Memory B cell (primary cell): ENCODE data around the gene MUC6.

Experiments
- ATAC-seq: fragments of 150-1000 bp; cut with Tn5 transposase; 2 replicates; pipeline ENCODE4 v1.10.0; 2021; ENCODE audit warnings: low read depth, mild to moderate bottlenecking, moderate library complexity
- DNase-seq, 2 donors: peaks; one replicate each; pipeline ENCODE4 v3.0.0; 2022; ENCODE audit warnings: low spot score in 2 of 2
- H3K27ac Mint-ChIP-seq: one replicate; pipeline ENCODE4 v1.8.0; 2022; ENCODE audit warnings: mild to moderate bottlenecking, moderate library complexity, mixed read lengths
- H3K27me3 Mint-ChIP-seq: one replicate; pipeline ENCODE4 v1.8.0; 2022; ENCODE audit warnings: mixed read lengths
- H3K36me3 Mint-ChIP-seq: one replicate; pipeline ENCODE4 v1.8.0; 2022; ENCODE audit warnings: mild to moderate bottlenecking, mixed read lengths
- H3K4me1 Mint-ChIP-seq: one replicate; pipeline ENCODE4 v1.8.0; 2022; ENCODE audit warnings: mixed read lengths
- H3K4me3 Mint-ChIP-seq: one replicate; pipeline ENCODE4 v1.8.0; 2022; ENCODE audit warnings: mild to moderate bottlenecking, moderate library complexity, mixed read lengths
- H3K9me3 Mint-ChIP-seq: one replicate; pipeline ENCODE4 v1.8.0; 2022; ENCODE audit warnings: mixed read lengths

Gene MUC6, protein sequence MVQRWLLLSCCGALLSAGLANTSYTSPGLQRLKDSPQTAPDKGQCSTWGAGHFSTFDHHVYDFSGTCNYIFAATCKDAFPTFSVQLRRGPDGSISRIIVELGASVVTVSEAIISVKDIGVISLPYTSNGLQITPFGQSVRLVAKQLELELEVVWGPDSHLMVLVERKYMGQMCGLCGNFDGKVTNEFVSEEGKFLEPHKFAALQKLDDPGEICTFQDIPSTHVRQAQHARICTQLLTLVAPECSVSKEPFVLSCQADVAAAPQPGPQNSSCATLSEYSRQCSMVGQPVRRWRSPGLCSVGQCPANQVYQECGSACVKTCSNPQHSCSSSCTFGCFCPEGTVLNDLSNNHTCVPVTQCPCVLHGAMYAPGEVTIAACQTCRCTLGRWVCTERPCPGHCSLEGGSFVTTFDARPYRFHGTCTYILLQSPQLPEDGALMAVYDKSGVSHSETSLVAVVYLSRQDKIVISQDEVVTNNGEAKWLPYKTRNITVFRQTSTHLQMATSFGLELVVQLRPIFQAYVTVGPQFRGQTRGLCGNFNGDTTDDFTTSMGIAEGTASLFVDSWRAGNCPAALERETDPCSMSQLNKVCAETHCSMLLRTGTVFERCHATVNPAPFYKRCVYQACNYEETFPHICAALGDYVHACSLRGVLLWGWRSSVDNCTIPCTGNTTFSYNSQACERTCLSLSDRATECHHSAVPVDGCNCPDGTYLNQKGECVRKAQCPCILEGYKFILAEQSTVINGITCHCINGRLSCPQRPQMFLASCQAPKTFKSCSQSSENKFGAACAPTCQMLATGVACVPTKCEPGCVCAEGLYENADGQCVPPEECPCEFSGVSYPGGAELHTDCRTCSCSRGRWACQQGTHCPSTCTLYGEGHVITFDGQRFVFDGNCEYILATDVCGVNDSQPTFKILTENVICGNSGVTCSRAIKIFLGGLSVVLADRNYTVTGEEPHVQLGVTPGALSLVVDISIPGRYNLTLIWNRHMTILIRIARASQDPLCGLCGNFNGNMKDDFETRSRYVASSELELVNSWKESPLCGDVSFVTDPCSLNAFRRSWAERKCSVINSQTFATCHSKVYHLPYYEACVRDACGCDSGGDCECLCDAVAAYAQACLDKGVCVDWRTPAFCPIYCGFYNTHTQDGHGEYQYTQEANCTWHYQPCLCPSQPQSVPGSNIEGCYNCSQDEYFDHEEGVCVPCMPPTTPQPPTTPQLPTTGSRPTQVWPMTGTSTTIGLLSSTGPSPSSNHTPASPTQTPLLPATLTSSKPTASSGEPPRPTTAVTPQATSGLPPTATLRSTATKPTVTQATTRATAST (N-terminal part only)

GRCh38 chr11:1036303-1036923, at the start of gene MUC6:
MUC6 (minus strand) TSS chr11:1036718; CDS start chr11:1036655, 63 bp downstream.
- DNase-seq = no peak
- no peaks in the 10 kb centered on the region for H3K36me3 Mint-ChIP-seq
- H3K27ac Mint-ChIP-seq = no peak within 1 kb of the TSS
- H3K27me3 Mint-ChIP-seq = peaks cover 7% of the 10 kb centered on the region
- no peak for ATAC-seq
- peaks cover 6% of the 10 kb centered on the region for H3K9me3 Mint-ChIP-seq
- H3K4me3 Mint-ChIP-seq = no peak within 1 kb of the TSS
- no peaks in the 10 kb centered on the region for H3K4me1 Mint-ChIP-seq

DNA sequence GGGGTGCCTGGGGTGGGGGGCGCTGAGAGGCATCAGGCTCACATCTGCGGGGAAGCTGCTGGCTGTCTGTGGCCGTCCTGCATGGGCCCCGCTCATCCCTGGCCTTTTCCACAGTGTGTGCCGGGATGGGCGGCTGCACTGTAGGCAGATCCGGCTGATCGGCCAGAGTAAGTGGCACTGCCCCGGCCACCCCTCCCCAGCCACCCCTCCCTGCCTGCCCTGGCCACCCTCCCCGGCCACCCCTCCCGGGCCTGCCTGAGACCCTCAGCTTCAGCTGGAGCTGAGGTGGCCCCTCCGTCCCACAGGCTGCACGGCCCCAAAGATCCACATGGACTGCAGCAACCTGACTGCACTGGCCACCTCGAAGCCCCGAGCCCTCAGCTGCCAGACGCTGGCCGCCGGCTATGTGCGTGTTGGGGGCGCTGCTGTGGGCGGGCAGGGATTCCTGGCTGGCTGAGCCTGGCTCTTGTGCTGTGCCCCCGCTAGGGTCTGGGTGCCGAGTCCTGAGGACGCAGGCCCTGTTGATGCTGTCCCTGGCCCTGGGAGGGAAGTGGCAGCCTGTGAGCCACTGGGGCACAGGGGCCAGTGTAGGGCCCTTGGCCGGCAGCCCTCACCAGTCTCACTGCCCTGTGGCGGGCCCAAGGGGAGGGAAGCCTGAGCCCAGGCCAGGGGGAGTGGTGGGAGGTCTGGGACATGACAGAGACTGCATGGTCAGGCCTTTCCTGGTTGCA, 49.1 kb upstream of the MUC6 start:
- ATAC-seq = no peak
- no peak for DNase-seq
- H3K27ac Mint-ChIP-seq = no peak overlapping the region
- no peaks in the 10 kb centered on the region for H3K36me3 Mint-ChIP-seq
- no peak overlapping the region for H3K4me3 Mint-ChIP-seq
- no peaks in the 10 kb centered on the region for H3K4me1 Mint-ChIP-seq
- H3K9me3 Mint-ChIP-seq = no peaks in the 10 kb centered on the region
- peaks cover 2% of the 10 kb centered on the region for H3K27me3 Mint-ChIP-seq

DNA sequence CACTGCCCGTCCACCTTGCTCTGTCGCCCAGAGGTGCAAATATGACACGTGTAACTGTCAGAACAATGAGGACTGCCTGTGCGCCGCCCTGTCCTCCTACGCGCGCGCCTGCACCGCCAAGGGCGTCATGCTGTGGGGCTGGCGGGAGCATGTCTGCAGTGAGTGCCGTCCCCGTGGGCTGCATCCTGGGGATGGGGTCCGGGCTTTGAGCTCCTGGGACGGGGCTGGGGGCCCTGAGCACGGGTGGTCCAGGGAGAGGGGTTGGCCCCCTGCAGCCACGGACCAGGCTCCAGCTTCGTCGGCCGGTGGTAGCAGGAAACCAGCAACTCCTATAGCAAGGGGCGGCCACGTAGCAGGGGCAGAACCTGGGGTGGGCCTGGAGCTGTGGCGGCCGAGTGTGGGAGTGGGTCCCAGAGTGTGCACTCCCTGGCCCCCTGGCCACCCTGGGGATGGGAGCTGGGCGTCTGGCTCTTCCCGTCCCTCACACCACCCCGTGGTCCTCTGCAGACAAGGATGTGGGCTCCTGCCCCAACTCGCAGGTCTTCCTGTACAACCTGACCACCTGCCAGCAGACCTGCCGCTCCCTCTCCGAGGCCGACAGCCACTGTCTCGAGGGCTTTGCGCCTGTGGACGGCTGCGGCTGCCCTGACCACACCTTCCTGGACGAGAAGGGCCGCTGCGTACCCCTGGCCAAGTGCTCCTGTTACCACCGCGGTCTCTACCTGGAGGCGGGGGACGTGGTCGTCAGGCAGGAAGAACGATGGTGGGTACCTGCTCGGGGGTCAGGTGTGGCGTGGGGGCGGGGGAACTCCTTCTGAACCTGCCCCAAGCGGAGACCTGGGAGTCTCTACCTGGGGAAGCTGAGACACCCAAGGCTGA, 48.3 kb upstream of the MUC6 start:
- H3K4me1 Mint-ChIP-seq = no peaks in the 10 kb centered on the region
- peaks cover 2% of the 10 kb centered on the region for H3K27me3 Mint-ChIP-seq
- H3K4me3 Mint-ChIP-seq = no peak overlapping the region
- DNase-seq (no peak), ATAC-seq (no peak)
- H3K9me3 Mint-ChIP-seq = no peaks in the 10 kb centered on the region
- no peaks in the 10 kb centered on the region for H3K36me3 Mint-ChIP-seq
- H3K27ac Mint-ChIP-seq = no peak overlapping the region

DNA sequence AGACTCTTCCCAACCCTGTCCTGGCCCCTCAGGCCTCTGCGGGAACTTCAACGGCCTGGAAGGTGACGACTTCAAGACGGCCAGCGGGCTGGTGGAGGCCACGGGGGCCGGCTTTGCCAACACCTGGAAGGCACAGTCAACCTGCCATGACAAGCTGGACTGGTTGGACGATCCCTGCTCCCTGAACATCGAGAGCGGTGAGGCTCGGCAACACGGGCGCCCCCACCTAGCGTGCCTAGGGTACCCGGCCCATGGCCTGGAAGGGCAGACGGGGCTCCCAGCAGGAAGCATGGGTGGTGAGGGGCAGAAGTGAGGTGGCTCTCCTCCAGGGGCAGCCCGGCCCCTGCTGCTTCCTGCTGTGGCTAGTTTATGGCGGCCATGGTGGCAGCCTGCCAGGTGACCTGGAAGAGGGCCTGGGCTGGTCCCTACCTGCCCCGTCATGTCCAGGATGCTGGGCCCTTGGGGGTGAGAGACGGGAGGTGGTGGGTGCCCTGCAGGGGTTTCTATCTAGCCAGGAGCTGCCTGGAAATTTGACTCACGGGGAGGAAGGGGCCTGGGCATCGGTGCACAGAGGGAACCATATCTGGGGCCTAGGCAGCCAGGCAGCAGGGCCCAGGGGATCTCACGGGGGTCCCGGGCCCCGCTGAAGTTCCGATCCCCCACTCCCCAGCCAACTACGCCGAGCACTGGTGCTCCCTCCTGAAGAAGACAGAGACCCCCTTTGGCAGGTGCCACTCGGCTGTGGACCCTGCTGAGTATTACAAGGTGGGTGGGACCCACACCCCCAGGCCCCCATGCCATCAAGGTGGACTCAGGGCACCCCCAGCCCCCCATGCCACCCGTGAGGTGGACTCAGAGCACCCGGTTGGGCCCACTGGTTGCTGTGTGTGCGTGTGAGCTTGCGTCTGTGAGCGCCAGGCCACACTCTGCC, 47.4 kb upstream of the MUC6 start:
- H3K27ac Mint-ChIP-seq = no peak overlapping the region
- H3K36me3 Mint-ChIP-seq = no peaks in the 10 kb centered on the region
- no peaks in the 10 kb centered on the region for H3K4me1 Mint-ChIP-seq
- H3K9me3 Mint-ChIP-seq = no peaks in the 10 kb centered on the region
- ATAC-seq (no peak), DNase-seq (no peak)
- no peak overlapping the region for H3K4me3 Mint-ChIP-seq
- H3K27me3 Mint-ChIP-seq = peaks cover 2% of the 10 kb centered on the region

DNA sequence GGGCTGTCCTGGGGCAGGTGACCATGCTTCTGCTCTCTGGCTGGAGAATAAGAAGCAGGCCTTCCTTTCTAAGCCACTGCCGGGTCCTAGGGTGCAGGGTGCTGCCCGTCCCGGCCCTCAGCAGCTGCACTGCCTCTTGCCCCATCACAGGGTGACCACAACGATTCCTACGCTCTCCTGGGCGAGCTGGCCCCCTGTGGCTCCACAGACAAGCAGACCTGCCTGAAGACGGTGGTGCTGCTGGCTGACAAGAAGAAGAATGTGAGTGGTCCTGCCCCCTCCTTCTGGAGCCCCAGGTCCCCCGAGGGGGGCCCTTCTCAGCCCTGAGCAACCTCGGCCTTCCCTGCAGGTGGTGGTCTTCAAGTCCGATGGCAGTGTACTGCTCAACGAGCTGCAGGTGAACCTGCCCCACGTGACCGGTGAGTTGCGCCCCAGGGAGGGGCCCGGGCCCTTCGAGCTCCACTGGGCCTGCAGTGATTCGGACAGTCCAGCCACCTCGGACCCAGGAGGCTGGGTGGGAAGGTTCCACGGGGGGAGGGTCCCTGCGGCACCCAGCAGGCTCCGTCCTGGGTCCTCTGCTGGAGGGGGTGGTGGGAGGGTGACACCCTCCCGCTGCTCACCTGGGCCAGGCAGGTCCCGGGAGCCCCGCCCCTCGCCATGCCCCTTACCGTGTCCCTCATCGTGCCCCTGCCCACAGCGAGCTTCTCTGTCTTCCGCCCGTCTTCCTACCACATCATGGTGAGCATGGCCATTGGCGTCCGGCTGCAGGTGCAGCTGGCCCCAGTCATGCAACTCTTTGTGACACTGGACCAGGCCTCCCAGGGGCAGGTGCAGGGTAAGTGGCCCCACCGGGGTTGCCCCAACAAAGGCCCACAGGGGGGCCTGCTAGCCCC, 46.5 kb upstream of the MUC6 start:
- no peak for ATAC-seq
- Mint-ChIP-seq H3K9me3 (no peaks in the 10 kb centered on the region), H3K27ac (no peak overlapping the region), H3K4me3 (no peak overlapping the region), H3K4me1 (no peaks in the 10 kb centered on the region), H3K27me3 (peaks cover 2% of the 10 kb centered on the region), H3K36me3 (no peaks in the 10 kb centered on the region)
- DNase-seq = no peak

- Mint-ChIP-seq H3K27ac (no peak overlapping the region), H3K4me1 (no peaks in the 10 kb centered on the region), H3K27me3 (peaks cover 2% of the 10 kb centered on the region), H3K36me3 (no peaks in the 10 kb centered on the region), H3K9me3 (no peaks in the 10 kb centered on the region), H3K4me3 (no peak overlapping the region)
- no peak for DNase-seq
- no peak for ATAC-seq
These were observed 45.8 kb upstream of the MUC6 start for GRCh38 chr11:1082346-1082727.

- Mint-ChIP-seq H3K27ac (no peak overlapping the region), H3K27me3 (peaks cover 2% of the 10 kb centered on the region), H3K36me3 (no peaks in the 10 kb centered on the region), H3K4me1 (no peaks in the 10 kb centered on the region), H3K4me3 (no peak overlapping the region), H3K9me3 (no peaks in the 10 kb centered on the region)
- ATAC-seq (no peak), DNase-seq (no peak)
These were observed 45.2 kb upstream of the MUC6 start for GRCh38 chr11:1081601-1082311.

GRCh38 chr11:1078191-1078601, 41.7 kb upstream of the MUC6 start:
- Mint-ChIP-seq H3K27me3 (peaks cover 2% of the 10 kb centered on the region), H3K9me3 (no peaks in the 10 kb centered on the region), H3K4me1 (no peaks in the 10 kb centered on the region), H3K4me3 (no peak overlapping the region), H3K36me3 (no peaks in the 10 kb centered on the region), H3K27ac (no peak overlapping the region)
- DNase-seq (no peak), ATAC-seq (no peak)

- no peaks in the 10 kb centered on the region for H3K4me1 Mint-ChIP-seq
- ATAC-seq (no peak), DNase-seq (no peak)
- no peaks in the 10 kb centered on the region for H3K36me3 Mint-ChIP-seq
- H3K27ac Mint-ChIP-seq = no peak overlapping the region
- H3K27me3 Mint-ChIP-seq = peaks cover 3% of the 10 kb centered on the region
- H3K4me3 Mint-ChIP-seq = no peak overlapping the region
- no peaks in the 10 kb centered on the region for H3K9me3 Mint-ChIP-seq
These were observed 41.0 kb upstream of the MUC6 start for GRCh38 chr11:1077417-1078119.

GRCh38 chr11:1077033-1077416, 40.5 kb upstream of the MUC6 start:
- no peaks in the 10 kb centered on the region for H3K36me3 Mint-ChIP-seq
- no peak overlapping the region for H3K27ac Mint-ChIP-seq
- no peaks in the 10 kb centered on the region for H3K4me1 Mint-ChIP-seq
- DNase-seq (no peak), ATAC-seq (no peak)
- H3K27me3 Mint-ChIP-seq = peaks cover 5% of the 10 kb centered on the region
- H3K9me3 Mint-ChIP-seq = no peaks in the 10 kb centered on the region
- H3K4me3 Mint-ChIP-seq = no peak overlapping the region
